ENCODE measurements around the gene RNF130. TPM values are rescaled to one million over a fixed set of nuclear protein-coding genes. Genes with fewer than 3 reads are reported as not detected.

RNF130 gene
- total and polyA plus RNA-seq, 2 donors from 2014 or later: 73.9 to 88.1 TPM

DNA sequence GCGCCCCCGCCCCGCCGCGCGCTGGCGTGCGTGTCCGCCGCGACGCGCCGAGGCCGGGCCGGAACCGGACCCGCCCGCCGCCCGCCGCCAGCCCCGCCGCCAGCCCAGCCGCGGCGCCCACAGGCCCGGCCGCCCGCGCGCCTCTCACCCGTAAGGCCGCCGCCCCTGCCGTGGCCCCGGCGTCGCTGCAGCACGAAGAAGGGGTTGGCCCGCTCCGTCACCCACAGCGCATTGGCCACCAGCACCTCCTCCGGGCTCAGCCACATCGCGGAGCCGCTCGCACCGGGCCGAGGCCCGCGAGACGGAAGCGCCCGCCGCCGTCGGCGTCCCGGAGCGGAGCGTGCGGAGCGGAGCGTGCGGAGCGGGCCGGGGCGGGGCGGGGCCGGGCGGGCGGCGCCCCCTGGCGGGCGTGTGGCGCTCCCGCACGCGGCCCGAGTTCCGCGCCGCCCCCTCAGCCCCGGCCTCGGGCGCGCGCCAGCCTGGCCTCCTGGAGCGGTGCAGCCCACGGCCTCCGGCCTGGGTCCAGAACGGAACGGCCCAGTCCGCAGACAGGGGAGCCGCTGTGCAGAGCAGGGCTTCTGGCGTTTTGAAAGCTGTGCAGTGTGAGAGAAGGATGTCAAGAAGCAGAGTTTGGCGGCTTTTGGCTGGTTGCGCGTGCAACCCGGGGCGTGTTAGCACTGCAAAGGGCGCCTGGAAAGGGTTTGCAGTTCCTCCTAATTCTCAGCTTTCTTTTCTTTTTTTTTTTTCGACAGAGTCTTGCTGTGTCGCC, 163.8 kb downstream of the RNF130 start, which contains the start of gene TBC1D9B:
TSS of gene TBC1D9B (minus strand) at position 342 of the 769 bp plus-strand sequence. CDS start at position 266, 76 bp downstream.
- H3K36me3 ChIP-seq (ENCODE audit: control insufficient read depth in 2 of 3, insufficient read depth in 3 of 3, low read length in 3 of 3): peaks cover 3 to 10% (median 7%) of the 10 kb centered on the region in 3 donors
- intact Hi-C loops (cut with DNase I): no loop called here
- DNase-seq (peak; percentile 60 to 90 (median 76)), FAIRE-seq (no peak)
- H3K4me1 ChIP-seq (ENCODE audit: control insufficient read depth in 2 of 3, insufficient read depth in 2 of 3, low read depth in 1 of 3, low read length in 3 of 3): peaks cover 0 to 6% (median 0%) of the 10 kb centered on the region in 3 donors
- TF ChIP-seq CTCF (IDR thresholded peaks at IDR 0.05; ENCODE audit: borderline replicate concordance, extremely low read depth, insufficient read depth): peak; percentile 48
- H3K4me3 ChIP-seq (ENCODE audit: low read length in 3 of 3): peak within 1 kb of the TSS; percentile 58 to 75 (median 66)
- peak within 1 kb of the TSS; percentile 11 to 69 (median 36) for H3K9ac ChIP-seq (ENCODE audit: low read length in 3 of 3)
- no peaks in the 10 kb centered on the region for H3K9me3 ChIP-seq (ENCODE audit: control insufficient read depth in 2 of 3, insufficient read depth in 1 of 3, low read length in 3 of 3)
- no peak within 1 kb of the TSS for H3K27ac ChIP-seq (ENCODE audit: low read depth in 2 of 2, low read length in 2 of 2)
- no peaks in the 10 kb centered on the region for H3K27me3 ChIP-seq (ENCODE audit: control insufficient read depth, insufficient read depth, low read length)

DNA sequence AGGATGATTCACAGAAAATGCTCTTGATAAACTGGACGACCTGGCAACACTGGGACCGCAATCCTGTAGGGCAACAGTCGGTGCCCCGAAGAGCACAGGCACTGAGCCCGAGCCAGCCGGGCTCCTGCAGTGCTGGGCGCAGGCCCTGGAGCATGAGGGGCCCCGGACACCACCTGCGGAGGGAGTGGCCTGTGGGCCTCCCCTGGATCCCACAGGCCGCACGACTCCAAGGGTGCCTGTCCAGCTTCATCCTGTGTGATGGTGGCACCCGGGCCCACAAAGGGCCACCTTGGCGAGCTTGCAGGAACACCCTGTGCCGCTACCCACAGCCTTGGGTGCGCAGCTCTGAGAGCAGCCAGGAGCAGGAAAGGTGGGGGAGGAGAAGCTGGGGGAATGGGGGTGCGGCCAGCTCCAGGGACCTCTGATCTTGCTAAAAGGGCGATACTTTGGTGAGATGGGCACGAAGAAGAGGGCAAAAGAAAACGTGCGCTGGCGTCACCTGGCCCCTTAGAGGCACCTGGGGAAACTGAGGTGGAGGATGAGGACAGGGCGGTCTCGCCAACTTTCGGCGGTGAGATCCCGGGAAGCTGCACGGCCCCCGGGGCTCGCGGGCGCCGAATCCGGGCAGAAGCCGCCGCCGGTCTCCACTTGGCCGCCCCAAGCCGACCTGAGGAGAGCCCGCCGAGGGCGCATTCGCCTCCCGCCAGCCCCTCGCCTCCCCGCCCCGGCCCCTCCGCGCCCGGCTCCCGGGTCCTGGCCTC, 164.6 kb downstream of the RNF130 start:
- Histone ChIP-seq H3K27me3 (ENCODE audit: control insufficient read depth, insufficient read depth, low read length) (no peaks in the 10 kb centered on the region), H3K4me3 (ENCODE audit: low read length in 3 of 3) (peak overlapping the region; percentile 55 to 75 (median 58)), H3K27ac (ENCODE audit: low read depth in 2 of 2, low read length in 2 of 2) (no peak overlapping the region), H3K36me3 (ENCODE audit: control insufficient read depth in 2 of 3, insufficient read depth in 3 of 3, low read length in 3 of 3) (peaks cover 3 to 10% (median 7%) of the 10 kb centered on the region in 3 donors), H3K9me3 (ENCODE audit: control insufficient read depth in 2 of 3, insufficient read depth in 1 of 3, low read length in 3 of 3) (no peaks in the 10 kb centered on the region), H3K4me1 (ENCODE audit: control insufficient read depth in 2 of 3, insufficient read depth in 2 of 3, low read depth in 1 of 3, low read length in 3 of 3) (peaks cover 0 to 6% (median 0%) of the 10 kb centered on the region in 3 donors), H3K9ac (ENCODE audit: low read length in 3 of 3) (peak overlapping the region in 2 of 3 donors; percentile 36 to 69)
- FAIRE-seq (no peak), DNase-seq (peak; percentile 24 to 82 (median 39))
- intact Hi-C loops (cut with DNase I): no loop called here
- no peak for TF ChIP-seq CTCF (IDR thresholded peaks at IDR 0.05; ENCODE audit: borderline replicate concordance, extremely low read depth, insufficient read depth)

DNA sequence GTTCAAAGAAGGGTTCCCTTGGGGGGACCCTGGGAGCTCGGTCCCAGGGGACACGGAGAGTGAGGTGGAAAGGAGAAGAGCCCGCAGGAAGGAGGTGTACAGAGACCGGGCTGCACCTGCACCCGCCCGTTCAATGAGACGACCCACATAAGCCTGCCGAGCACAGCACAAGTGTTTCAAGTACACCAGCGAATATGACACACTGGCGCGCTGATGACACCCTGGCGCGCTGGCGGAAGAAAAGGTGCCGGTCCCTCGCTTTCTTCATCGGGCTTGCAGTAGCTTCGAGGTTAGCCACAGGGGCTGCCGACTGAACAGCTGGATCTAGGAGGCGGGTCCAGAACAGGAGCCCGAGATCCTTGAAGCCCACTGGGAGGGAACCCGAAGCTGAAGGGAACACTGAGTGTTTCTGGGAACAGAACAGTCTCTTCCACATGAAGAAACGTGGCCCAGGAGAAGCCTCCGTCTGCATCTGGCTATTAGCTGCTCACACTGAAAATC, 165.2 kb downstream of the RNF130 start:
- H3K36me3 ChIP-seq (ENCODE audit: control insufficient read depth in 2 of 3, insufficient read depth in 3 of 3, low read length in 3 of 3): peaks cover 3 to 10% (median 7%) of the 10 kb centered on the region in 3 donors
- intact Hi-C loops (cut with DNase I): no loop called here
- H3K4me1 ChIP-seq (ENCODE audit: control insufficient read depth in 2 of 3, insufficient read depth in 2 of 3, low read depth in 1 of 3, low read length in 3 of 3): peaks cover 0 to 6% (median 0%) of the 10 kb centered on the region in 3 donors
- no peaks in the 10 kb centered on the region for H3K27me3 ChIP-seq (ENCODE audit: control insufficient read depth, insufficient read depth, low read length)
- H3K9ac ChIP-seq (ENCODE audit: low read length in 3 of 3): peak overlapping the region in 1 of 3 donors; percentile 69
- no peak for TF ChIP-seq CTCF (IDR thresholded peaks at IDR 0.05; ENCODE audit: borderline replicate concordance, extremely low read depth, insufficient read depth)
- no peak for FAIRE-seq
- peak overlapping the region in 2 of 3 donors; percentile 55 to 75 for H3K4me3 ChIP-seq (ENCODE audit: low read length in 3 of 3)
- H3K9me3 ChIP-seq (ENCODE audit: control insufficient read depth in 2 of 3, insufficient read depth in 1 of 3, low read length in 3 of 3): no peaks in the 10 kb centered on the region
- no peak overlapping the region for H3K27ac ChIP-seq (ENCODE audit: low read depth in 2 of 2, low read length in 2 of 2)
- peak in 1 of 5 donors; percentile 67 for DNase-seq
